ENCODE results near the gene GPD2.
A peak's percentile ranks its signal among the peaks of the same experiment; 100 is the strongest.

The GPD2 gene

GRCh38 chr2:156435718-156436496 is at the start of gene GPD2:
Gene GPD2, plus strand, starts transcription at chr2:156436379. Its CDS starts 39,727 bp downstream, at chr2:156476106.
- DNase-seq: peak; percentile 84

DNA sequence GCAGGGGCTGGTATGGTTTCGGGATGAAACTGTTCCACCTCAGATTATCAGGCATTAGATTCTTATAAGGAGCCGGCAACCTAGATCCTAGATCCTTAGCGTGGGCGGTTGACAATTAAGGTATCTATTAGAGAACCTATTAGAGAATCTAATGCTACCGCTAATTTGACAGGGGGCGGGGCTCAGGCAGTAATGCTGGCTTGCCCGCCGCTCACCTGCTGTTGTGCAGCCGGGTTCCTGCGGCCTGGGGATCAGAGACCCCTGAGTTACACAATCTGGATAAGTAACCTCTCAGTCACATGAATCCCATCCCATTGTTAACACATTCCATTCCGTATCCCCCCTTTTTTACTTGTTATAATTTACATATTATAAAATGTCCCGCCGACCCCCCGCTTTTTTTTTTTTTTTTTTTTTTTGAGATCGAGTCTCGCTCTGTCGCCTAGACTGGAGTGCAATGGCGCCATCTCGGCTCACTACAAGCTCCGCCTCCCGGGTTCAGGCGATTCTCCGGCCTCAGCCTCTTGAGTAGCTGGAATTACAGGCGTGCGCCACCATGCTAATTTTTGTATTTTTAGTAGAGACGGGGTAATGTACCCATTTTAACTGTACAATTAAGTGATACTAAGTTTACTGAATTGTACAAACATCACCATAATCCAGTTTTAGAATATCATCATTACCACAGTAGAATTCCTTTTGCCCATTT is 42.0 kb upstream of the GPD2 start:
- DNase-seq: no peak

DNA sequence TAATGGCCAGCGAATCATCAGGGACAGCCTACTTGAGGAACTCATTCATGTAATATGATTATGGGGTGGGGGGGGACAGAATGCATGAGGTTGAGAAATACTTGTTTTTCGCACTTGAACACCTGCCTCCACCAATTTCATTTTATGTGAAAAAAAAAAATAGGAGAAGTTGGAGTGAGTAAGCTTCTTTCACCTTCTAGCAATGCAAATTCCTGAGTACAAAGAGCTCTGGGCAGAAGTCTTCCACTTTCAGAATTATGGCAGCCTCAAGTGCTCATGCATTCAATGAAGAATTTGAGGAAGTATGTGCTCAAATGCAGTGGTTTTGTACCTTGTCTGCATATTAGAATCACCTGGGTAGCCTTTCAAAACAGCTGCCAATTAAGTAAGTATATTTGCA is 40.1 kb upstream of the GPD2 start:
- no peak for DNase-seq

GRCh38 chr2:156397229-156397628 is 39.0 kb upstream of the GPD2 start:
- DNase-seq: no peak

DNA sequence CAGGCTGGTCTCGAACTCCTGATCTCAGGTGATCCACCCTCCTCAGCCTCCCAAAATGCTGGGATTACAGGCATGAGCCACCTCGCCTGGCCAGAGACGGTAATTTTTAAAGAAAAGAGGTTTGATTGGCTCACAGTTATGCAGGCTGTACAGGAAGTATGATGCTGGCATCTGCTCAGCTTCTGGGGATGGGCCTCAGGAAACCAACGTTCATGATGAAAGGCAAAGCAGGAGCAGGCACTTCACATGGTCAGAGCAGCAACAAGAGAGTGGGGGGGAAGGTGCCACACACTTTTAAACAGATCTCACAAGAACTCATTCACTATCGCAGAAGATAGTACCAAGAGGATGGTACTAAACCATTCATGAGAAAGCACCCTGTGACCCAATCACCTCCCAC is 38.0 kb upstream of the GPD2 start:
- DNase-seq: no peak

- no peak for DNase-seq
Measured at GRCh38 chr2:156399224-156399949, 36.8 kb upstream of the GPD2 start.

GRCh38 chr2:156399950-156400705 is 36.1 kb upstream of the GPD2 start:
- no peak for DNase-seq

DNA sequence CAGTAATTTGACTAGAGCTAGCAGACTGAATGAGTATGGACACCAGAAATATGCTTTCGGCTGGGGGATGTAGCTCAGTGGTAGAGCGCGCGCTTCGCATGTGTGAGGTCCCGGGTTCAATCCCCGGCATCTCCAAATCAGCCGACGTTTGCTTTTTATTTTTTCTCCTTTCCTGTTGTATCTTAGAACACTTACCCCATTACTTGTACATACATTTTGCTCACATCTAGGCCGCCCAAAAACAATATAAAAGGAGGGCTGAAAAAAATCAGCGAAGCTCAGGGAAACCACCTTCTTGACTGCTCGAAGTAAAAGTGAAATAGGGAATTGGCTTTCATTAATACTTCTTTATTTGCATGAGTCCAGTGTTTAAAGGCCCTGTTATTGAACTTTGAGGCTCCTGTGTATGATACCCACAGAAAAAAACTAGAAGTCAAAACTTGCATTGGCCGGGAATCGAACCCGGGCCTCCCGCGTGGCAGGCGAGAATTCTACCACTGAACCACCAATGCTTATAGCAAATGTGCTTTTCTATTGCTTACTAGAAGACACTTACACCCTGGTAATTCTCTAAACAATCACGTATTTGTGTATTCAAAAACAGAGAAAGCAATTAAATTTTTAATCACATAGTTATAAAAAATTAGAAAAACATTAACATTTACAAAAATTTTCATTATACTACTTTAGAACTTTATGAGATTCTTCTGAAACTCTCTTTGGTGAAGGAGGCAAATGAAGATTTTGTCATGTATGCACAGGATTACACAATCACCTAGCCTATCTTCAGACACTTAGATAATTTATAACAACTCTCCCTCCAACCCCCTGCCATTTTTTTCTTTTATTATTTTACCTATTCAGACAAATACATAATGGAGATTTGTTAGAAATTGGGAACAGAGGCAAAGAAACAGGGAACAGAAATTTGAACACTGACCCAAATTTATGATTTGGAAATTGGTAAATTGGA is 35.2 kb upstream of the GPD2 start:
- peak; percentile 94 for DNase-seq

DNA sequence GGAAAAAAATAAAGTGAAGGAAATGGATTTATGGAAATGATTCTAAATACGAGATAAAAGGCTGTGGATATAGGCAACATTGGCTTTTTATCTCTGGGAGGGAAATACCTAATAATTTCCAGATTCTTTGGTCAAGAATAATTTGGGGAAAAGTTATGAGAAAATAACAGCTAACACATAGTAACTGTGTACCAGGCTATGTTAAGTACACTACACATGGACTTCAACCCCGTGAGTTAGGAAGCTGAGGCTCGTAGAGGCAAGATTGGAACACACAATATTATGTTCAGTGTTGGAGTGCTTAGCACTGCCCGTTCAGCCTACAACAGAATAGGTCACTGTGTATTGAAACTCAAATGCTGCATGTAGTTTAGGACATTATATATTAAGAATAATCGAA is 34.3 kb upstream of the GPD2 start:
- DNase-seq: no peak

DNA sequence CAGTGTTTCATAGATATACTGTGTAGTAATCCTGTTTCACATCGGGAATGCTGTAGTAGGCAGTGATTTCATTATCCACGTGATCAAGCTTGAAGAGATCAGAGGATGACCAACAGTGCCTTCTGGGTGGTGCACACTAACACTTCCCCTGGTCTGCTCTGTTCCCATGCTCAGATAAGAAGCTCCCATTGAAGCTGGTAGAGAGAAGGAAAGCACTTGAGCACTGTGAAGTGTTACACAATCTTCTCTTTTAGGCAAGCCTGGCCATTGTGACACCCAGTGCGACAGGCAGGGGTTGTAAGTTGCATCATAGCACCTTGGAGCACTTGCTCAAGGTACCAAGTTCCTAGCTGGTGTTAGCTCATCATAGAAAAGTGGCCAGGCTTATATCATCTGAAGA is 30.6 kb upstream of the GPD2 start:
- DNase-seq: no peak

GRCh38 chr2:156411835-156412234 is 24.3 kb upstream of the GPD2 start:
- no peak for DNase-seq

DNA sequence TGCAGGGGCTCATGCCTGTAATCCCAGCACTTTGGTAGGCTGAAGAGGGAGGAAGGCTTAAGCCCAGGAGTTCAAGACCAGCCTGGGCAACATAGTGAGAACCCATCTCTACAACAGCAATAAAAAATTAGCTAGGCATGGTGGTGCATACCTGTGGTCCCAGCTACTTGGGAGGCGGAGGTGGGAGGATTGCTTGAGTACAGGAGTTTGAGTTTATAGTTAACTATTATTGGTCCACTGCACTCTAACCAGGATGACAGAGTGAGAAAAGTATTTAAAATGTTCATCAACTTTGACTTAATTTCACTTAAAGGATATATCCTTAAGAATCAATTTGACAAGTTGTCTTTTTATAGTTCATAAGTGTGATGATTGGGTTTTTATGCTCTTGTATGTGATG is 14.3 kb upstream of the GPD2 start:
- DNase-seq: no peak

DNA sequence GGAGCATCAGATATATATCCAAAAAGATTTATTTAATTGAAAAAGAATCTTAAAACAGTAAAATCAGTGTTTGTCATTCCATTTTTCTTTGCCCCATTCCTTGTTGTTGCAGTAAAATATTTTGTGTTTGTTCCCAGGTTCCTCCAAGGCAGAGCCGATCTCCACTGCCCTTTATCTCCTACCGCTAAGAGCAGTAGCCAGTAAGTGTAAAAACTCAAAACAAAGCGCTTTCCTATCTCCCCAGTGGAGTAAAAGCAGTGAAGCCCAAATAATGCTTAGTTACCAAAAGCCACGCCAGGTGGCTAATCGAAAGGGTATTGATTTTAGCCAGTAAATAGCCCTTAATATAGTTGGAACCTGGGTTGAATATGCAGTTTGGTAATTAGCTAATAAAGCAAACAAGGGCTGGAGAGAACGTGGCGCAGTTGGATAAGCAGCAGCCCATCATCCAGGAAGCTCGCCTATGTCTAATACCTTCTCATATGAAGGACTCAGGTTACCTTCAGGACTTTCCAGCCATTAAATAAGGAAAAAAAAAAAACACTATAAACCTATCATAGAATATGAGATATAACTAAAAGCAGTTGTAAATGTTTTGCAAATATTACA is 12.4 kb upstream of the GPD2 start:
- no peak for DNase-seq

- no peak for DNase-seq
Measured at GRCh38 chr2:156427074-156427473, 9.1 kb upstream of the GPD2 start.

GRCh38 chr2:156429211-156429610 is 7.0 kb upstream of the GPD2 start:
- DNase-seq: no peak

DNA sequence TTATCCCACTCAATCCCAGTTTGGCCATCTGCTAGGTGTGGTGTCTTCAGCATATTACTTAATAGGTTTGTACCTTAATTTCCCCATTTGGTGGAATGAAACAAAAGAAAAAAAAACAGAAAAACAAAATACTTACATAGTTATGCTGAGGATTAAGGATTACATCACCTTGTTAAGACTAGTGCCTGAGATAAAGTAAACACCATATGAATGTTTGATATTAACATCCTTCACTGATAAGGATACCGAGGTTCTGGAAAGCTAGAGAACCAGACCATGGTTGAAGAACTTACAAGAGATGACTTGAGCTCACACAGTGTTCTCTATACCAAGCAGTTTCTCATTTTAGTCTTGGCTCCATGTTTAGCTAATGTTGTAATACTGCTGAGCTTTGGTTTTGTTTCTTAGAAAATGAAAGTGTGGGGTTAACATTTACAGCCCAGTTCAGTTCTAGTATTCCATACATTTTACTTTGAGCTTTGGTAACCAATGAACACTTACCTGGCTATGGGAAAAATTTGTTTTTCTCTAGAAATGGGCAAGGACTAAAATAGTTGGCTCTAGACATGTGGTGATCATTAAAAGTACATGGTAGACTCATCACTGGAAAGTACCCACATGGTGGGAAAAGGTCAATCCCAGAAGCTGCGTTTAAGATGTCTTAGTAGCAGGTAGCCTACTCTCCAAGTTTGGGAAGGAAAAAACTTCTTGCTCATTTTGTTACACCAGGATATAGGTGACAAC is 5.8 kb upstream of the GPD2 start:
- DNase-seq: no peak

DNA sequence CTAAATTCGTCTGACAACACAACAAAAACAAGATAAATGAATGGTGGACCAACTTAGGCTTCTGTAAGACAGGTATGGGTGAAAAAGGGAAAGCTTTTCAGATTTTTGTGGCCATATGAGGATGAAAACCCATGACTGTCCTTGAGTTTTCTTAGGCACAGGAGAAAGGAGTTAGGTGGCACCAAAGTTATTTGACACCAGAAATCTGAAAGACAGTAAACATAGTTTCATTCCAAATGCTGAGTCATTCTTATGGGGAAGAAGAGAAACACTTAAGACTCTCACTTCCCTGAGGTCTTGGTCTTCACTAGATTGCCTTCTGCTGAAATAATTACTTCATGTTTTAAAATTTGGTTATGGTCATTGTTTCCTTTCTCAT is 5.2 kb upstream of the GPD2 start:
- DNase-seq: no peak

DNA sequence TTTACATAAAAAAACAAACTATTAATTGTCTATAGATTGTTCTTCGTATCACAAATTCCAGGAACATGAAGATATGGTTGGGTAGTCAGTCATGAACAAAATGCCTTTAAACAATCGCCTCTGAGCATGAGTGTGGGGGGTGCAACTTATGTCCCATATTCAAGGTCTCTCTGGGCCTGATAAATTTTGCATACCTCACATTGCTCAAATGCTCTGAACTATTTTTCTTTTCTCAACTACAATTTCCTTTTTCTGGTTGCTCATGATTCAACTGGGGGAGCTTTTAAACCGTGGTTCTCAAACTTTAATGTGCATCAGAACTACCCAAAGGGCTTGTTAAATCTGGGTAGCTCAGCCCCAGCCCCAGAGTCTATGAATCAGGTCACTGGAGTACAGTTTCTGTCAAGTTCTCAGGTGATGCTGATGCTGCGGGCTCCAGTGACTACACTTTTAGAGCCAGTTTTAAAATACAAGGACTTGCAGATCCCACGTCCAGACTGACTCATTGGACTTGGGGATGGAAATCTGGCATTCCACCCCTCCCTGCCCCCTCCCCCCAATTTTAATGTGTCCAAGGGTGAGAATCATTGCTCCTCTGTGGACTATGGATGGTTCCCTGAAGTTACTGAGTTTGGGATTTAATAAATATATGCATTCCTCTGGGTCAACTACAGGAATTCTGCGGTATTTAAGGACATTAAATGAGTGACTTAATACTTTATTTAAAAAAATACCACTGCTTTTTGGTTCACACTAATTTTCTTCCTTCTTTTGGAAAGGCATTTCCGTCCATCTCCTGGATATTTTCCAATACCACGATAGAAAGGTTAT is 1.5 kb upstream of the GPD2 start:
- DNase-seq: no peak

GRCh38 chr2:156435396-156435717 is 822 bp upstream of the GPD2 start:
- DNase-seq: no peak

DNA sequence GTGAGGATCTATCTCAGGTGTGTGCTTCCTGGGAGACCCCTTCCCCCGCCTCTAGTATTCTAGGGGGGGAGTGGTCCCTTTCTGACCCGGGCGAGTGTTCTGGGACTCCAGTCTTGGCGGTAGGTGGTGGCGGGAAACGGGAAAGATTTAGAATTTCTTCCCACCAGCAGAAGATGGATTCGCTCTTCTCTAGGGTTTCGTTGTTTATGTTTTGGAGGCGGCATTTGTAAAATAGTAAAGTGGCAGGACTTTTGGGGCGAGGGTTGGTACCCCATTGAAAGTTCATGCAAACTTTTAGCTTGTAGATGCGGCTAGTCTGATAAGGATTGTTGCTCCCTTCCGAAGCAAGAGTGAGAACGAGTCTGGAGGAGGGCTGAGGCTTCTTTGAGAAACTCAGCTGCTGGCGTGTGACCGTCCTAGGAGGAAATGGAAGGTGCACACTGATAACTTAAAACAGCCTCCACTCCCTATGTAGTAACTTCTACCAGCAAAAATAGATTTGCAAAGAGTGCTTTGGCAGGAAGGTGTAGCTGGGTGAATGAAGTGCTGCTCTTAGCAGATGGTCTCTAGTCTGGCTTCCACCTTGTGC is 412 bp downstream of the GPD2 start:
- DNase-seq: peak; percentile 59

Measured in activated CD8-positive, alpha-beta memory T cell treated with anti-CD3 and anti-CD28 coated beads, Interleukin-2, amount 50 U/mL, for 48 hours (primary cell).